ENCODE measurements around the gene ERC1. TPM values are rescaled to one million over a fixed set of nuclear protein-coding genes. Genes with fewer than 3 reads are reported as not detected.

The ERC1 gene
- total RNA-seq, 1 experiment from 2014 or later = 39.4 TPM

DNA sequence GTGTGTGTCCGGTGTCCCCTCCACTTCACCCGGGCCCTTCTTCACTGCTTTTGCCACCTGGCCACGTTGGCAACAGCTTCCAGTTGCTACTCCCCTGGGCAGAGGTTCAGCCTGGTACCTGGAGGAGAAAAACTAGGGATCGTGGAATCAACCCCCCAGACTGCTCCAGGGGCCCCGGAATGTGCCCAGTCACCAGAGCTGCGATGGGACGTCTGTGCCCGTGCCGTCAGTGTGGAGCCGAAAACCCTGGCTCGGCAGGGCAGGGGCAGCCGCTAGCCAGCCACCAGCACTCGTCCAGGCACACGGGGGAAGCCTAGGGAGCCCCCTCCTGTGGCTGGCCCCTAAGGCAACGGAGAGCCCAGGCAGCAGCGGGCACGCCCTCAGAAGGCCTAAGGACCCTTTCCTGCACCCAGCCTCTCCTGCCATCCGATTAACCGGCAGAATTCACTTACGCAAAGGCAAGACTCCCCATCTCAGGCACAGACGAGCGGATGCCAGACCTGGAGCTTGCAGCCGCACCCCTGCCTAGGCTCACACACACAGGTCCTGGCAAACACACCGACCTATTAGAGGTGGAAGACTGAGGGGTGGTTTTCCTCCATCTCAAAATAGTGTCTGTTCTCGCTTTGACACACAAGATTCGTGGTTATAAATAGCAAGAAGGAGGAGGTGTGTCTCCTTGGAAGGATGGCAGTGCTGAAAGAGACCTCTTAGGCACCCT lies 540.8 kb downstream of the ERC1 start:
- intact Hi-C loops (cut with micrococcal nuclease; ENCODE audit: unreplicated experiment) = no loop called here
- Mint-ChIP-seq H3K27me3 (ENCODE audit: unreplicated experiment) (peaks cover 84% of the 10 kb centered on the region), H3K27ac (ENCODE audit: unreplicated experiment) (no peak overlapping the region), H3K36me3 (ENCODE audit: insufficient read depth, unreplicated experiment) (no peaks in the 10 kb centered on the region), H3K4me1 (ENCODE audit: low read depth, unreplicated experiment) (peaks cover 12% of the 10 kb centered on the region), H3K9me3 (ENCODE audit: low read depth, unreplicated experiment) (no peaks in the 10 kb centered on the region), H3K4me3 (ENCODE audit: low read depth, unreplicated experiment) (peak overlapping the region; percentile 59)
- TF ChIP-seq, protein P1, sequence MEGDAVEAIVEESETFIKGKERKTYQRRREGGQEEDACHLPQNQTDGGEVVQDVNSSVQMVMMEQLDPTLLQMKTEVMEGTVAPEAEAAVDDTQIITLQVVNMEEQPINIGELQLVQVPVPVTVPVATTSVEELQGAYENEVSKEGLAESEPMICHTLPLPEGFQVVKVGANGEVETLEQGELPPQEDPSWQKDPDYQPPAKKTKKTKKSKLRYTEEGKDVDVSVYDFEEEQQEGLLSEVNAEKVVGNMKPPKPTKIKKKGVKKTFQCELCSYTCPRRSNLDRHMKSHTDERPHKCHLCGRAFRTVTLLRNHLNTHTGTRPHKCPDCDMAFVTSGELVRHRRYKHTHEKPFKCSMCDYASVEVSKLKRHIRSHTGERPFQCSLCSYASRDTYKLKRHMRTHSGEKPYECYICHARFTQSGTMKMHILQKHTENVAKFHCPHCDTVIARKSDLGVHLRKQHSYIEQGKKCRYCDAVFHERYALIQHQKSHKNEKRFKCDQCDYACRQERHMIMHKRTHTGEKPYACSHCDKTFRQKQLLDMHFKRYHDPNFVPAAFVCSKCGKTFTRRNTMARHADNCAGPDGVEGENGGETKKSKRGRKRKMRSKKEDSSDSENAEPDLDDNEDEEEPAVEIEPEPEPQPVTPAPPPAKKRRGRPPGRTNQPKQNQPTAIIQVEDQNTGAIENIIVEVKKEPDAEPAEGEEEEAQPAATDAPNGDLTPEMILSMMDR (IDR thresholded peaks at IDR 0.05; ENCODE audit: unreplicated experiment) = no peak
- BruUV-seq (replicated peaks) = no TSS peak
- DNase-seq = no peak
- CTCF ChIA-PET = no interaction called here

DNA sequence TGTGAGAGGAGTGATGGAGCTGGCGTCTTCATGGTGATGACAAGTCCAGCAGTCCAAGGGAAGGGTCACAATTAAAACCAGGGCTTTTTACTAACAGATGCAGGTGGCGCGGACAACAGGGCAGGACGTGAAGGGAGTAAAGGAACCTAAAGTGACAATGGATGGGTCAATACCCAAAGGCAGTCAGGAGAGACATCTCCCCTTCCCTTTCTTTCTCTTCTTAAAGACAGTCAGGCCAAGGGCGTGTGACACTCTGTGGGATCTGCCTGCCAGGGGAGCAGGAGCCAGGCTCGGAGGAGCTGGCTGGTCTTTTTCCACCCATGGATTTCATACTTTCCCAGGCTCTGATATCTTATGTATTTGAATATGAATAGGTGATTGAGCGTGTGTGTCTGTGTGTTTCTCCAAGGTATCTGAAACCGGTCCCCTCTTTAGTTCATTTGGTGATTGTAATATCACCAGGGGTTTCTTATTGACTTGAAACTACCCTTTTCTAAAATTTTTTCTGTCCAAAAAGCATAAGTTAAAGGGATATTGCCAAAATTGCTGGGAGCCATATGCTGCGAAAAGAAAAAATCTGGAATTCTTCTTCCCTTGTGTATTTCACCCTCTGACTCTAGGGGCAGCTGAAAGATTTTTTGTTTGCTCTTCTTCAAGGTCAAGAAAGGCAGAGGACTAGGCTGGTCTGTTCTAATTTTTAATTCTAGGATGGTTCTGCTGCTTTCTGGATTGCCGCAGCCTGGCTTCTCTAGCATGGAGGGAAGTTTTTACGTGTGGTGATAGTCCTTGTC lies 541.5 kb downstream of the ERC1 start:
- Mint-ChIP-seq H3K4me1 (ENCODE audit: low read depth, unreplicated experiment) (peaks cover 12% of the 10 kb centered on the region), H3K27me3 (ENCODE audit: unreplicated experiment) (peaks cover 84% of the 10 kb centered on the region), H3K4me3 (ENCODE audit: low read depth, unreplicated experiment) (no peak overlapping the region), H3K27ac (ENCODE audit: unreplicated experiment) (no peak overlapping the region), H3K36me3 (ENCODE audit: insufficient read depth, unreplicated experiment) (no peaks in the 10 kb centered on the region), H3K9me3 (ENCODE audit: low read depth, unreplicated experiment) (no peaks in the 10 kb centered on the region)
- no TSS peak for BruUV-seq (replicated peaks)
- no peak for DNase-seq
- TF ChIP-seq, protein P1 (IDR thresholded peaks at IDR 0.05; ENCODE audit: unreplicated experiment) = no peak
- intact Hi-C loops (cut with micrococcal nuclease; ENCODE audit: unreplicated experiment) = no loop called here
- CTCF ChIA-PET = no interaction called here

DNA sequence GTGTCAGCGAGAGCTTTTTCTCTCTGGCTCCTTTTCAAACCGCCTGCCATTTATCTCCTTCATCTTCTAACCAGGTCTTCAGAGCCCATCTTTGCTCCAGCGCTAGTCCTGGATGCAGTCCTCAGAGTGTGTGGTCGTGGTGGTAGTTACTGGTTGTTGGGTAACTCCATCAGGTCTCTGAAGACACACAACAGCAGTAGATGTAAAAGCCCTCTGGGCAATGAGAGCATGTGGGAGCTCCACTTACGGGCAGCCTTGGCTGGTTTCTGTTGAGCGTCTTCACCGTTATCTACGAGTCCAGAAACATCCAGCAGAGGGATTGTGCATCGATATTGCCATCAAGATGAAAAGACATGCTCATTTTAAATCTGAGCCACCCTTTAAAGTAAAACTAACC lies 542.2 kb downstream of the ERC1 start:
- no TSS peak for BruUV-seq (replicated peaks)
- H3K4me1 Mint-ChIP-seq (ENCODE audit: low read depth, unreplicated experiment) = peaks cover 12% of the 10 kb centered on the region
- CTCF ChIA-PET = no interaction called here
- DNase-seq = no peak
- H3K36me3 Mint-ChIP-seq (ENCODE audit: insufficient read depth, unreplicated experiment) = no peaks in the 10 kb centered on the region
- TF ChIP-seq, protein P1 (IDR thresholded peaks at IDR 0.05; ENCODE audit: unreplicated experiment) = no peak
- no peaks in the 10 kb centered on the region for H3K9me3 Mint-ChIP-seq (ENCODE audit: low read depth, unreplicated experiment)
- intact Hi-C loops (cut with micrococcal nuclease; ENCODE audit: unreplicated experiment) = no loop called here
- H3K4me3 Mint-ChIP-seq (ENCODE audit: low read depth, unreplicated experiment) = no peak overlapping the region
- H3K27me3 Mint-ChIP-seq (ENCODE audit: unreplicated experiment) = peaks cover 84% of the 10 kb centered on the region
- H3K27ac Mint-ChIP-seq (ENCODE audit: unreplicated experiment) = no peak overlapping the region

DNA sequence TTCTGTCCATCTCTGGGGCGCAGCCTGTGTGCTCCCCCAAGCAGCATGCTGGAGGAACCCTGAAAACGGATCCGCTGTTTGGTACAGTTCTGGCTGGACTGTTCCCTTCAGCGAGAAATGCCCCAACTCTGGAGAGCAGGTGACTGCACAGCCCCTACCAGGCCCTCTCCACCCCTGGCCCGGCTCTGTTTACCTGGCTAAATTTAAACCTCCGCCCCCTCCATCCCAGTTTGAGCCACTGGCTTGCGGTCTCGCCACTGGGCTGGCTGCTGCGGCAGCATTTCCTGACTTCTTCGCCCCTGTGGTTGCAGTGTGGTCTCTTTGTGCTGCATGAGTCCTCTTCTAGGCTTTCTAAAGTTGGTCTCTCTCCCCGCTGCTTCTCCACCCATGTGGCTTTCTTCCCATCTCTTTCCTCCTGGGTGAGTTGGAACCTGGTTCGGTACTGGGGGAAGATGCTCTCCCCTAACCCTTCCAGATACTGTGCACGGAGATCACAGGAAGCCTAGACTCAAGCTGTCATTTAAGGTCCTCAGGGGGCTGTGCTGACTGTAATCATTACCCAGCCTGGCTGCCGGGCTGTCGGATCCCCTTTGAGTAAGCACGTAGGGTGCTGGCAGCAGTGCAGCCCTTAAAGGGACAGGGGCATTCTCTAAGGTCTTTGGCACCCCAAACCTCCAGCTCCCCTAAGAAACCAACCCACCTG lies 542.7 kb downstream of the ERC1 start:
- peaks cover 81% of the 10 kb centered on the region for H3K27me3 Mint-ChIP-seq (ENCODE audit: unreplicated experiment)
- H3K27ac Mint-ChIP-seq (ENCODE audit: unreplicated experiment) = no peak overlapping the region
- CTCF ChIA-PET = interaction anchor here (0.7 to 1.0 kb wide), 2 partner anchors 25 to 584 kb away, joined by 3 to 4 read pairs; partner anchors contain the start of gene RAD52
- BruUV-seq (replicated peaks) = no TSS peak
- H3K9me3 Mint-ChIP-seq (ENCODE audit: low read depth, unreplicated experiment) = no peaks in the 10 kb centered on the region
- no peak overlapping the region for H3K4me3 Mint-ChIP-seq (ENCODE audit: low read depth, unreplicated experiment)
- TF ChIP-seq, protein P1 (IDR thresholded peaks at IDR 0.05; ENCODE audit: unreplicated experiment) = no peak
- peak; percentile 23 for DNase-seq
- peaks cover 12% of the 10 kb centered on the region for H3K4me1 Mint-ChIP-seq (ENCODE audit: low read depth, unreplicated experiment)
- no peaks in the 10 kb centered on the region for H3K36me3 Mint-ChIP-seq (ENCODE audit: insufficient read depth, unreplicated experiment)
- intact Hi-C loops (cut with micrococcal nuclease; ENCODE audit: unreplicated experiment) = no loop called here
